H1 (cell line): ENCODE measurements around the gene C11orf98. TPM values are rescaled to one million over a fixed set of nuclear protein-coding genes. Genes with fewer than 3 reads are reported as not detected.

Experiments
- CTCF ChIA-PET: fragments of 300-600 bp; sonication (Branson Sonifier 250); formaldehyde crosslinking; loops from one replicate; lab custom pipeline; 2021; ENCODE audit not compliant: partially characterized antibody; lab: Charles Lee
- POLR2A ChIA-PET: fragments of 300-600 bp; sonication (Branson Sonifier 250); formaldehyde crosslinking; loops from one replicate; lab custom pipeline; 2021; ENCODE audit warnings: inconsistent platforms; ENCODE audit not compliant: partially characterized antibody; lab: Charles Lee
- DNase-seq, 2 experiments: peaks; one replicate each; pipeline versions ENCODE4 v3.0.0 to v3.0.0-alpha.2; 2010 to 2022; ENCODE audit warnings: low spot score in 2 of 2, low read depth in 1 of 2, mixed read lengths in 1 of 2
- FAIRE-seq: peaks from 2 replicates; lab custom pipeline; 2011; peaks lifted over from hg19 to GRCh38; lab: Jason Lieb, UNC
- H2AFZ ChIP-seq: 2 replicates; pipeline ENCODE4 v1.8.1; 2012; ENCODE audit warnings: low read length, inconsistent platforms
- H2AK5ac ChIP-seq: 2 replicates; pipeline ENCODE4 v1.6.1; 2013; ENCODE audit warnings: low read depth, low read length
- H2BK120ac ChIP-seq: replicated peaks from 2 replicates; pipeline ENCODE3; 2013; ENCODE audit warnings: low read depth, low read length, inconsistent platforms
- H2BK12ac ChIP-seq: 2 replicates; pipeline ENCODE4 v1.6.1; 2013; ENCODE audit warnings: low read depth, low read length
- H2BK15ac ChIP-seq: 2 replicates; pipeline ENCODE4 v1.6.1; 2013; ENCODE audit warnings: low read length
- H2BK20ac ChIP-seq: 2 replicates; pipeline ENCODE4 v1.6.1; 2013; ENCODE audit warnings: low read length
- H2BK5ac ChIP-seq: 2 replicates; pipeline ENCODE4 v1.6.1; 2013; ENCODE audit warnings: low read depth, low read length
- H3K14ac ChIP-seq: 2 replicates; pipeline ENCODE4 v1.6.1; 2013; ENCODE audit warnings: inconsistent platforms; ENCODE audit not compliant: insufficient read length
- H3K18ac ChIP-seq: 2 replicates; pipeline ENCODE4 v1.6.1; 2013; ENCODE audit warnings: low read length; ENCODE audit errors: extremely low read depth
- H3K23ac ChIP-seq: 2 replicates; pipeline ENCODE4 v1.6.1; 2013; ENCODE audit warnings: inconsistent platforms; ENCODE audit not compliant: insufficient read length
- H3K23me2 ChIP-seq: 2 replicates; pipeline ENCODE4 v1.6.1; 2013; ENCODE audit warnings: low read depth, low read length
- H3K27ac ChIP-seq: 2 replicates; pipeline ENCODE4 v1.6.1; 2011; ENCODE audit warnings: low read depth, low read length, inconsistent platforms
- H3K27me3 ChIP-seq, 4 experiments: replicated peaks in 1 of 4; 1 replicate in 1 of 4; 2 replicates in 3 of 4; pipeline versions ENCODE4 v1.6.1 to v1.8.1; 2011 to 2013; ENCODE audit warnings: low read length in 3 of 4, mild to moderate bottlenecking in 3 of 4, inconsistent platforms in 2 of 4, mixed read lengths in 2 of 4, moderate library complexity in 1 of 4; ENCODE audit not compliant: control insufficient read depth in 3 of 4, insufficient read depth in 3 of 4; ENCODE audit errors: extremely low read depth in 1 of 4
- H3K36me3 ChIP-seq, 4 experiments: 2 replicates each; pipeline versions ENCODE4 v1.6.1 to v1.8.1; 2011 to 2013; ENCODE audit warnings: mild to moderate bottlenecking in 4 of 4, low read length in 3 of 4, moderate library complexity in 2 of 4, control low read depth in 1 of 4, inconsistent platforms in 1 of 4; ENCODE audit not compliant: insufficient read depth in 4 of 4, control insufficient read depth in 2 of 4
- H3K4ac ChIP-seq: replicated peaks from 2 replicates; pipeline ENCODE3; 2013; ENCODE audit warnings: low read length, low read depth, mixed read lengths, inconsistent platforms; ENCODE audit not compliant: insufficient read length
- H3K4me1 ChIP-seq, 4 experiments: replicated peaks in 1 of 4; 1 replicate in 1 of 4; 2 replicates in 3 of 4; pipeline versions ENCODE4 v1.6.1 to v1.8.1; 2011 to 2013; ENCODE audit warnings: low read length in 3 of 4, inconsistent platforms in 2 of 4, mixed read lengths in 1 of 4; ENCODE audit not compliant: insufficient read depth in 4 of 4, control insufficient read depth in 3 of 4
- H3K4me2 ChIP-seq, 2 experiments: 2 replicates each; pipeline versions ENCODE4 v1.6.1 to v1.8.1; 2011 to 2013; ENCODE audit warnings: low read depth in 2 of 2, low read length in 2 of 2, control low read depth in 1 of 2, inconsistent platforms in 1 of 2, mild to moderate bottlenecking in 1 of 2; ENCODE audit not compliant: insufficient read depth in 1 of 2
- H3K4me3 ChIP-seq, 4 experiments: fragments of 200-600, 300-600 bp in 1 of 4; sonication (generic), shearing (Covaris generic), sonication (Bioruptor Twin) in 1 of 4; 2 replicates each; pipeline versions ENCODE4 v1.5.1 to v1.8.1; 2011 to 2016; ENCODE audit warnings: low read length in 4 of 4, low read depth in 3 of 4, control low read depth in 2 of 4, inconsistent platforms in 2 of 4, mild to moderate bottlenecking in 2 of 4, mixed read lengths in 1 of 4, moderate library complexity in 1 of 4; ENCODE audit not compliant: insufficient read depth in 2 of 4; ENCODE audit errors: extremely low read depth in 1 of 4
- H3K56ac ChIP-seq: replicated peaks from 2 replicates; pipeline ENCODE3; 2013; ENCODE audit warnings: low read depth, mild to moderate bottlenecking, mixed read lengths, low read length, inconsistent platforms; ENCODE audit not compliant: insufficient read length
- H3K79me1 ChIP-seq: 2 replicates; pipeline ENCODE4 v1.6.1; 2013; ENCODE audit warnings: low read depth, low read length, control low read depth
- H3K79me2 ChIP-seq, 2 experiments: 2 replicates each; pipeline versions ENCODE4 v1.6.1 to v1.8.1; 2012 to 2013; ENCODE audit warnings: low read length in 2 of 2, mild to moderate bottlenecking in 2 of 2, inconsistent platforms in 1 of 2; ENCODE audit not compliant: insufficient read depth in 2 of 2, control insufficient read depth in 1 of 2
- H3K9ac ChIP-seq, 4 experiments: replicated peaks in 1 of 4; 1 replicate in 1 of 4; 2 replicates in 3 of 4; pipeline versions ENCODE4 v1.6.1 to v1.8.1; 2011 to 2013; ENCODE audit warnings: low read depth in 3 of 4, low read length in 3 of 4, control low read depth in 2 of 4, mild to moderate bottlenecking in 2 of 4, moderate library complexity in 2 of 4, inconsistent platforms in 1 of 4; ENCODE audit errors: extremely low read depth in 1 of 4
- H3K9me3 ChIP-seq, 2 experiments: 2 replicates each; pipeline versions ENCODE4 v1.6.1 to v1.8.1; 2012 to 2013; ENCODE audit warnings: mild to moderate bottlenecking in 2 of 2, moderate library complexity in 2 of 2, control low read depth in 1 of 2, inconsistent platforms in 1 of 2, low read depth in 1 of 2, low read length in 1 of 2, mixed read lengths in 1 of 2; ENCODE audit not compliant: insufficient read depth in 2 of 2
- H4K20me1 ChIP-seq, 2 experiments: replicated peaks in 1 of 2; 2 replicates each; pipeline versions ENCODE3 to v1.8.1; 2011 to 2013; ENCODE audit warnings: inconsistent platforms in 2 of 2, low read length in 2 of 2, mild to moderate bottlenecking in 1 of 2; ENCODE audit not compliant: insufficient read depth in 2 of 2, control insufficient read depth in 1 of 2
- H4K5ac ChIP-seq: 2 replicates; pipeline ENCODE4 v1.6.1; 2013; ENCODE audit warnings: low read length, low read depth, mixed read lengths, inconsistent platforms; ENCODE audit not compliant: insufficient read length
- H4K8ac ChIP-seq: 2 replicates; pipeline ENCODE4 v1.8.0; 2013; ENCODE audit warnings: mild to moderate bottlenecking, moderate library complexity, low read length, inconsistent platforms; ENCODE audit not compliant: insufficient read depth; ENCODE audit errors: extremely low read depth
- H4K91ac ChIP-seq: replicated peaks from 2 replicates; pipeline ENCODE3; 2013; ENCODE audit warnings: low read length, mixed read lengths, inconsistent platforms; ENCODE audit not compliant: insufficient read length
- BACH1 ChIP-seq: IDR thresholded peaks from 2 replicates; pipeline ENCODE4 v1.6.1; 2012; ENCODE audit warnings: low read length, improper control_type of control experiment
- TAF7 ChIP-seq: optimal IDR thresholded peaks from 2 replicates; pipeline ENCODE3; 2011; ENCODE audit warnings: low read depth, mild to moderate bottlenecking, inconsistent platforms, low read length, moderate library complexity, borderline replicate concordance
- WGBS, 2 experiments: shearing (Covaris generic) in 1 of 2; methylation state at CpG; one replicate each; pipeline versions ENCODE4 v1.1.6 to v1.1.7; 2013 to 2015; ENCODE audit warnings: low lambda C conversion rate in 2 of 2, mixed read lengths in 2 of 2, inconsistent platforms in 1 of 2, low coverage in 1 of 2, missing lambda C conversion rate in 1 of 2; ENCODE audit not compliant: insufficient replicate concordance in 2 of 2, insufficient coverage in 1 of 2, insufficient read length in 1 of 2; ENCODE audit errors: extremely low coverage in 1 of 2, missing lambda C conversion rate in 1 of 2; 5-methylcytosine and 5-hydroxymethylcytosine counted together
- polyA plus RNA-seq, 7 experiments: library from polyadenylated mRNA; depleted of rRNA in 3 of 7; stranded (reverse) in 5 of 7; unstranded in 2 of 7; fragments of >200 nt in 5 of 7; fragments of 200-250 nt in 2 of 7; gene quantifications; 1 replicate in 5 of 7; 2 replicates in 1 of 7; 4 replicates in 1 of 7; pipeline versions ENCODE4 v1.2.1 to v1.2.3, GENCODE V29; 2011 to 2013; ENCODE audit warnings: missing spikeins in 2 of 7, mixed read lengths in 2 of 7
- total RNA-seq: library from RNA; stranded (reverse); fragmentation: NEBNext Ultra II Directional; extraction: Animal tissue kit (Norgen Biotek cat#: 25700); gene quantifications from 2 replicates; pipeline ENCODE4 v1.2.1, GENCODE V29; 2021

Gene C11orf98
- total and polyA plus RNA-seq, 2 of the 8 experiments (the other 6 are each of a cell fraction or from before 2014, with no cell fraction given), result 68.0 to 171 TPM

DNA sequence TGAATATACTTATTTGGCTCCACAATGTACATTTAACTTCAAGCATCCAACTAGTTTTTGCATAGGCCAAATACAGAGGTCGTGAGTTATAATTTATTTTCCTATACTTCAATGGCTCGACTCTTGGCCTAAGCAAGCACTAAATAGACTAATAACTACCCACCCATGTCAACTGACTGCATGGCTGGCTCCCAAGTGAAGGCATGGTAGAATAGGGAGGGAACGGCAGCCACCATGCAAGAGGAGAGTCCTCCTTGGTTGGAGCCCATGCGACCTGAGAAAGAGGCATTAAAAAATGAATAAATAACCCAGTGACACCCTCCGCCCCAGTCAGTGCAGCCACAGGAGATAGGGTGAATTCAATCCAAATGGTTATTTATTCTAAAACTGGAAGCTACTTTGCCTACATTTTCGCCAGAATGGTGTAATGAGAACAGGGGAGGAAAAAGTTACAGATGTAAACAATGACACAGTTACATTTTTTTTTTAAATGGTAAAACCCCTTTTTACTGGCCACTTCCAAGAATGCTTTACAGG, 47.3 kb upstream of the C11orf98 start:
- FAIRE-seq (no peak), DNase-seq (no peak)
- Histone ChIP-seq H3K23ac (no peak overlapping the region), H4K91ac (no peak overlapping the region), H3K9me3 (no peaks in the 10 kb centered on the region), H2BK20ac (no peak overlapping the region), H3K4me1 (peaks cover 7 to 36% (median 16%) of the 10 kb centered on the region in 4 experiments), H4K20me1 (peaks cover 0 to 3% of the 10 kb centered on the region in 2 experiments), H2BK5ac (no peak overlapping the region), H3K56ac (no peak overlapping the region), H2AK5ac (no peak overlapping the region), H3K23me2 (peaks cover 8% of the 10 kb centered on the region), H3K79me1 (no peaks in the 10 kb centered on the region; the same call in 1 of the 2 replicates), H4K5ac (no peak overlapping the region), H3K79me2 (peaks cover 0 to 11% of the 10 kb centered on the region in 2 experiments; a peak in 2 of 4 replicates), H2BK15ac (no peak overlapping the region), H3K9ac (no peak overlapping the region), H3K36me3 (peaks cover 26 to 67% (median 46%) of the 10 kb centered on the region in 4 experiments), H3K27me3 (no peaks in the 10 kb centered on the region; a peak in 1 of 7 replicates), H3K4me3 (no peak overlapping the region), H2AFZ (no peak overlapping the region), H3K4me2 (no peak overlapping the region), H2BK12ac (no peak overlapping the region), H3K4ac (no peak overlapping the region), H4K8ac (no peak overlapping the region), H3K14ac (no peak overlapping the region), H3K18ac (no peak overlapping the region), H2BK120ac (no peak overlapping the region), H3K27ac (no peak overlapping the region)
- TF ChIP-seq TAF7 (no peak), BACH1 (no peak)
- ChIA-PET CTCF (interaction anchor here (0.6 to 4.0 kb wide), 3 partner anchors 11 to 57 kb away, joined by 3 to 26 read pairs (median 4); partner anchors contain the start of gene TAF6L), POLR2A (interaction anchor here (1.0 to 61.4 kb wide), 5 partner anchors 11 to 58 kb away, joined by 3 to 2041 read pairs (median 5); partner anchors contain the start of genes C11orf98, CSKMT, GANAB and HNRNPUL2)
- WGBS, 2 experiments, result 92% methylated on average over 6 of the region's 6 CpGs; no CpG with 5 or more reads in 1 of the 2 experiments
